Neural progenitor cell (in vitro differentiated cells): ENCODE data around the gene UGGT1.
"Not testable (repeated sequence)": the region's sequence is repeated elsewhere in the genome, so short reads cannot be mapped to it uniquely, and the experiment has no call there.

ENCODE experiments used
- CTCF ChIP-seq: fragments of 200-600 bp; sonication (generic); IDR thresholded peaks from 2 replicates; pipeline ENCODE4 v1.5.1; 2017; ENCODE audit warnings: antibody characterized with exemption, mild to moderate bottlenecking
- EZH2 ChIP-seq: fragments of 200-600 bp; sonication (generic); IDR thresholded peaks from 2 replicates; pipeline ENCODE4 v1.6.1; 2017; ENCODE audit warnings: antibody characterized with exemption, mild to moderate bottlenecking, moderate library complexity
- EZH2phosphoT487 ChIP-seq: fragments of 200-600 bp; sonication (generic); IDR thresholded peaks from 2 replicates; pipeline ENCODE4 v1.6.1; 2017; ENCODE audit warnings: antibody characterized with exemption

GRCh38 chr2:128174067-128174466 is 83.1 kb downstream of the UGGT1 start:
- not testable (repeated sequence) for TF ChIP-seq CTCF, EZH2phosphoT487, EZH2
